ENCODE data around the gene DUSP3. TPM values are rescaled to one million over a fixed set of nuclear protein-coding genes. Genes with fewer than 3 reads are reported as not detected.

The DUSP3 gene
- total RNA-seq, 2 experiments from 2014 or later, result 9.0 to 9.8 TPM

DNA sequence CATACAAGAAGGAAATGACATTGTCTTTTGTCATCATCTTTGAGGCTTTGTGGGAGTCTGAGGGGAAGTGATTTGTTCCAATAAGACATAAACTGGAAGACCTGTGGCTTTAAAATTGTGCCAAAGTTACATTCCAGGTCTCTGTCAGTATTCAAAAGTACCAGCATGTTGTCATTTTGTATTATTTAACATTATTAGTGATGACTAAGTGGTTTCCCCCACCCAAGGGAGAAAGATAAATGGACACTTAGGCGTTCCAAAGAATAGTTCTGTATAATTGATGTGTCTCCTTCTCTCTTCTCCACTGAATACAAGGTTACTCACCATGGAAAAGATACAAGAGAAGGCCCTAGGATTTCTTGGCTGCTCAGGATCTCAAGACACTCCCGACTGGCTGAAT is 5.3 kb upstream of the DUSP3 start:
- no peak overlapping the region for H3K4me2 ChIP-seq (ENCODE audit: low read length)
- CTCF ChIA-PET (ENCODE audit: unreplicated experiment), result no interaction called here
- no peaks in the 10 kb centered on the region for H3K36me3 ChIP-seq (ENCODE audit: insufficient read depth, low read length)
- TF ChIP-seq, protein P1, sequence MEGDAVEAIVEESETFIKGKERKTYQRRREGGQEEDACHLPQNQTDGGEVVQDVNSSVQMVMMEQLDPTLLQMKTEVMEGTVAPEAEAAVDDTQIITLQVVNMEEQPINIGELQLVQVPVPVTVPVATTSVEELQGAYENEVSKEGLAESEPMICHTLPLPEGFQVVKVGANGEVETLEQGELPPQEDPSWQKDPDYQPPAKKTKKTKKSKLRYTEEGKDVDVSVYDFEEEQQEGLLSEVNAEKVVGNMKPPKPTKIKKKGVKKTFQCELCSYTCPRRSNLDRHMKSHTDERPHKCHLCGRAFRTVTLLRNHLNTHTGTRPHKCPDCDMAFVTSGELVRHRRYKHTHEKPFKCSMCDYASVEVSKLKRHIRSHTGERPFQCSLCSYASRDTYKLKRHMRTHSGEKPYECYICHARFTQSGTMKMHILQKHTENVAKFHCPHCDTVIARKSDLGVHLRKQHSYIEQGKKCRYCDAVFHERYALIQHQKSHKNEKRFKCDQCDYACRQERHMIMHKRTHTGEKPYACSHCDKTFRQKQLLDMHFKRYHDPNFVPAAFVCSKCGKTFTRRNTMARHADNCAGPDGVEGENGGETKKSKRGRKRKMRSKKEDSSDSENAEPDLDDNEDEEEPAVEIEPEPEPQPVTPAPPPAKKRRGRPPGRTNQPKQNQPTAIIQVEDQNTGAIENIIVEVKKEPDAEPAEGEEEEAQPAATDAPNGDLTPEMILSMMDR (conservative IDR thresholded peaks at IDR 0.05; ENCODE audit: low read length), result no peak
- no peak for TF ChIP-seq EZH2phosphoT487 (IDR thresholded peaks at IDR 0.05; ENCODE audit: borderline replicate concordance, low read depth, low read length)
- intact Hi-C loops (cut with micrococcal nuclease; ENCODE audit: unreplicated experiment), result no loop called here
- no peak overlapping the region for H2AFZ ChIP-seq (ENCODE audit: low read length)
- H3K4me3 ChIP-seq (ENCODE audit: low read depth, low read length, poor library complexity, severe bottlenecking), result no peak overlapping the region
- no peaks in the 10 kb centered on the region for H3K9me2 ChIP-seq (ENCODE audit: insufficient read depth, low read length)
- no peaks in the 10 kb centered on the region for H3K9me3 ChIP-seq (ENCODE audit: low read length)
- POLR2A ChIA-PET, result no interaction called here
- DNase-seq (ENCODE audit: low spot score), result no peak
- H3K4me1 ChIP-seq (ENCODE audit: insufficient read depth, low read length, poor library complexity, severe bottlenecking), result peaks cover 7% of the 10 kb centered on the region
- H3K27ac ChIP-seq (ENCODE audit: low read depth, low read length, poor library complexity, severe bottlenecking), result no peak overlapping the region
- H4K20me1 ChIP-seq (ENCODE audit: insufficient read depth, low read length), result no peaks in the 10 kb centered on the region
- BruUV-seq (replicated peaks), result no TSS peak
- H3K79me2 ChIP-seq (ENCODE audit: insufficient read depth, low read depth, low read length), result no peaks in the 10 kb centered on the region

DNA sequence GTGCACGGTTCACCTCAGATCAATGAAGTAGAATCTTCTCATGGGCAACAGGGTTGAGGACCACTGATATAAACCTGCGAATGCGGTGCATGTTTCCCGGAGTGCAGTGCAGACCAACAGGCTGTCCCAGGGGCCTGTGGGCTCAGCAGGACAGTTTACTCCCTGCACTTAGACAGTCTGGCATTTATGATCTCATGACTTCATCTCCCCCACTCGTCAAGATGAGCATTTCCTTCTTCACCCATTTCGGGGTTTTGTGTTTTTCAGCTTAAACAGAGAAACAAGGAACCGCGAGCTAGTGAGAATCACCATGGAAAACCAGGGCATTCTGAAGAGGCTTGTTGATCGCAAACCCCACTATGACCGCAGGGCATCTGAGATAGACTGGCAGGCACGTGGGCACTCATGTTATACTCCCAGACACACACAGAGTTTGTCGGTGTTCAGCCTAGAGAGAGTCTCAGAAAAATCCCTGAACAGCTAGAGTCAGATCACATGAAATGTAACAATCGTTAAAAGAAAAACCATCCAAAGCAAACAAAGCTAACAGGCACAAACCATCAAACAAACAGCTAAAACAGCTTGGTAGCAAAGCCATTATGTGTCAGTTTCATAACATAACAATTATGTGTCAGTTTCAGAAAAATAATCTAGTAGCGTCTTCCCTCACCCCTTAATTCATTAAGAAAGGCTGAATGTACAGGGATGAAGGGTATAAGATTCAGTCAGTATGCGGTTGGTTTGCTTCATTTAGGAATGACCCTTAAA is 4.3 kb upstream of the DUSP3 start:
- Histone ChIP-seq H3K9me2 (ENCODE audit: insufficient read depth, low read length) (no peaks in the 10 kb centered on the region), H2AFZ (ENCODE audit: low read length) (no peak overlapping the region), H4K20me1 (ENCODE audit: insufficient read depth, low read length) (no peaks in the 10 kb centered on the region), H3K4me3 (ENCODE audit: low read depth, low read length, poor library complexity, severe bottlenecking) (no peak overlapping the region), H3K79me2 (ENCODE audit: insufficient read depth, low read depth, low read length) (no peaks in the 10 kb centered on the region), H3K9me3 (ENCODE audit: low read length) (no peaks in the 10 kb centered on the region), H3K36me3 (ENCODE audit: insufficient read depth, low read length) (no peaks in the 10 kb centered on the region), H3K4me2 (ENCODE audit: low read length) (no peak overlapping the region), H3K27ac (ENCODE audit: low read depth, low read length, poor library complexity, severe bottlenecking) (no peak overlapping the region), H3K4me1 (ENCODE audit: insufficient read depth, low read length, poor library complexity, severe bottlenecking) (peaks cover 12% of the 10 kb centered on the region)
- ChIA-PET CTCF (ENCODE audit: unreplicated experiment) (no interaction called here), POLR2A (no interaction called here)
- no peak for DNase-seq (ENCODE audit: low spot score)
- TF ChIP-seq, protein P1 (conservative IDR thresholded peaks at IDR 0.05; ENCODE audit: low read length), result no peak
- no peak for TF ChIP-seq EZH2phosphoT487 (IDR thresholded peaks at IDR 0.05; ENCODE audit: borderline replicate concordance, low read depth, low read length)
- no TSS peak for BruUV-seq (replicated peaks)
- intact Hi-C loops (cut with micrococcal nuclease; ENCODE audit: unreplicated experiment), result no loop called here

DNA sequence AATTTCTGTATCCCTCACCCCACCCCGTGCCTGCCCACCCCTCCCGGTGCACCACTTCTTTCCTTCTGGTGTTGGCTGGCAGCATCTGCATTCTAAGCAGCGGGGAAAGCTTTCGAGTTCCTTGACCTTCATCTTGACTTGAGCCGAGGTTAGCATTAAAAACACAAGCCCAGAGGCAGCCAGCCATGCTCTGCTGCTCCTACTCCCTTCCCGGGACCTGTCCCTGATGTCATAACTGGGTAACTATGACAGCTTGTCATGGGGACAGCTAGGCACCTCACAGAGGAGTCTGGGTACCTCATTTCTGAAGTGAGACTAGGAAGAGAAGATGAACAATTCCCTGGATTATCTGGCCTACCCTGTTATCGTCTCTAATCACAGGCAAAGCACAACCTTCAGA is 1.4 kb upstream of the DUSP3 start, which contains the start of gene CFAP97D1:
Gene CFAP97D1, plus strand, starts transcription at position 301 of the 400 bp plus-strand sequence. Its CDS starts 28 bp downstream, at position 329.
- Histone ChIP-seq H4K20me1 (ENCODE audit: insufficient read depth, low read length) (no peaks in the 10 kb centered on the region), H3K27ac (ENCODE audit: low read depth, low read length, poor library complexity, severe bottlenecking) (no peak within 1 kb of the TSS), H2AFZ (ENCODE audit: low read length) (peak within 1 kb of the TSS; percentile 93), H3K4me1 (ENCODE audit: insufficient read depth, low read length, poor library complexity, severe bottlenecking) (peaks cover 13% of the 10 kb centered on the region), H3K4me3 (ENCODE audit: low read depth, low read length, poor library complexity, severe bottlenecking) (peak within 1 kb of the TSS; percentile 96), H3K9me3 (ENCODE audit: low read length) (no peaks in the 10 kb centered on the region), H3K9me2 (ENCODE audit: insufficient read depth, low read length) (no peaks in the 10 kb centered on the region), H3K36me3 (ENCODE audit: insufficient read depth, low read length) (no peaks in the 10 kb centered on the region), H3K79me2 (ENCODE audit: insufficient read depth, low read depth, low read length) (no peaks in the 10 kb centered on the region), H3K4me2 (ENCODE audit: low read length) (peak within 1 kb of the TSS; percentile 99)
- DNase-seq (ENCODE audit: low spot score), result no peak
- intact Hi-C loops (cut with micrococcal nuclease; ENCODE audit: unreplicated experiment), result no loop called here
- POLR2A ChIA-PET, result no interaction called here
- TF ChIP-seq, protein P1 (conservative IDR thresholded peaks at IDR 0.05; ENCODE audit: low read length), result no peak
- no peak for TF ChIP-seq EZH2phosphoT487 (IDR thresholded peaks at IDR 0.05; ENCODE audit: borderline replicate concordance, low read depth, low read length)
- BruUV-seq (replicated peaks), result no TSS peak
- CTCF ChIA-PET (ENCODE audit: unreplicated experiment), result no interaction called here
